ENCODE results near the gene IQCE.

Gene IQCE

DNA sequence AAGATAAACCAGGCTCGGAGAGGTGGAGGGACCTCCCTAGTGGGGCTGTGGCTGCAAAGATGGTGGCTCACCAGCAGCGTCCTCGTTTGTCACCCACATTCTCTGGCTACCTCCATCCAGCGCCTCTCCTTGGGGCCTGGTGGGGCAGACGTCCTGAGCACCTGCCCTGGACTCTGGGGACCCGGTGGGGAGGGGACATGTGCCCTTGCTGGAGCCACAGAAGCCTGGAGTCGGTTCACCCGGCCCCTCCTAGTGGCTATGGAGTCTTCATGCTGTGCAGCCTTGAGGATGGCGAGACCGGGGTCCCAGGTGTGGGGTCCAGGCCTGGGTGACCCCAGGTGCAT is 87.5 kb downstream of the IQCE start:
- DNase-seq (ENCODE audit: low read depth in 2 of 2) = no peak

DNA sequence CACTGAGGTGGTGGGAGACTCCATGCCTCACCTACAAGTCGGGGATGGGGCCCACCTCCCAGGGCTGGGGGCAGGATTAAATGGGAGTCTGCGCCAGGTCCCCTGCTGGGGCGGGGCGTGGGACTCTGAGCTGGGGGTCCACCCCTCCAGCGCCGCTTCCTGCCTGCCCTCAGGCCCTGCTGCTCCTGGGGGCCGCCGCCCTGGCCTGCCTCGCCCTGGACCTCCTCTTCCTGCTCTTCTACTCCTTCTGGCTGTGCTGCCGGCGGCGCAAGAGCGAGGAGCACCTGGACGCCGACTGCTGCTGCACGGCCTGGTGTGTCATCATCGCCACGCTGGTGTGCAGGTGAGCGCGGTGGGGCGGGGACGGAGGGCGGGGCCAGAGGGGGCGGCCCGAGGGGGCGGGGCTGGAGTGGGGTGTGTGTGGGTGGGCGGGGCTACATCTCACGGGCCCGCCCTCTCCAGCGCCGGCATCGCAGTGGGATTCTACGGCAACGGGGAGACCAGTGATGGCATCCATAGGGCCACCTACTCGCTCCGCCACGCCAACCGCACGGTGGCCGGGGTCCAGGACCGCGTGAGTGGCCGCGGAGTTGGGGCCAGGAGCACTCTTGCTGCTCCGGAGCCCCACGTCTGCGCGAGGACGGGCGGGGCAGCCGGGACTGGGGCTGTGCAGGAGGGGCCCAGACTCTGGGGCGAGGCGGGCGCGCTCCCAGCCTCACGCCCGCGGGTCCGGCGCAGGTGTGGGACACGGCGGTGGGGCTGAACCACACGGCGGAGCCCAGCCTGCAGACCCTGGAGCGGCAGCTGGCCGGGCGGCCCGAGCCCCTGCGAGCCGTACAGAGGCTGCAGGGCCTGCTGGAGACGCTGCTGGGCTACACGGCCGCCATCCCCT is 88.1 kb downstream of the IQCE start:
- DNase-seq (ENCODE audit: low read depth in 2 of 2) = no peak

GRCh38 chr7:2647594-2648172 is 88.9 kb downstream of the IQCE start:
- no peak for DNase-seq (ENCODE audit: low read depth in 2 of 2)

GRCh38 chr7:2649139-2649838 is 90.5 kb downstream of the IQCE start:
- DNase-seq (ENCODE audit: low read depth in 2 of 2) = no peak

GRCh38 chr7:2649991-2650390 is 91.2 kb downstream of the IQCE start:
- DNase-seq (ENCODE audit: low read depth in 2 of 2) = no peak

- DNase-seq (ENCODE audit: low read depth in 2 of 2) = no peak
Measured at GRCh38 chr7:2650451-2650850, 91.7 kb downstream of the IQCE start.

DNA sequence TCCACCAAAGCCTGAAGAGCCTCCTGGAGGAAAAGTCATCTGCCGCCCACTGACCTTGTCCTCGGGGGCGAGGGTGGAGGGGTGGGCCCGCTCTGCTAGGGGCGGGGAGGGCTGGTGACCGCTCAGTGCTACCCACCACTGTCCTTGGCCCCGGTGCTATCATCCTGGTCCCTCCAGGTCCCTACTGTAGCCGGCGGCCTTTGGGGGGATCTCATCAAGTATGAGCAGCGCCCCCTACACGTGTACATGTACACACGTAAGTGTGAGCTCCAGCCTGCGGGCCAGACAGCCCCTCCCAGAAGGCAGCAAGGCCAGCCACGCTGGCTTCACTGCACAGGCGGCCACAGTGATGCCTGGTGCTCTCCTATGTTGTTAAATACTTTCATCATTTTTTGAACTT is 92.6 kb downstream of the IQCE start:
- DNase-seq (ENCODE audit: low read depth in 2 of 2) = no peak

DNA sequence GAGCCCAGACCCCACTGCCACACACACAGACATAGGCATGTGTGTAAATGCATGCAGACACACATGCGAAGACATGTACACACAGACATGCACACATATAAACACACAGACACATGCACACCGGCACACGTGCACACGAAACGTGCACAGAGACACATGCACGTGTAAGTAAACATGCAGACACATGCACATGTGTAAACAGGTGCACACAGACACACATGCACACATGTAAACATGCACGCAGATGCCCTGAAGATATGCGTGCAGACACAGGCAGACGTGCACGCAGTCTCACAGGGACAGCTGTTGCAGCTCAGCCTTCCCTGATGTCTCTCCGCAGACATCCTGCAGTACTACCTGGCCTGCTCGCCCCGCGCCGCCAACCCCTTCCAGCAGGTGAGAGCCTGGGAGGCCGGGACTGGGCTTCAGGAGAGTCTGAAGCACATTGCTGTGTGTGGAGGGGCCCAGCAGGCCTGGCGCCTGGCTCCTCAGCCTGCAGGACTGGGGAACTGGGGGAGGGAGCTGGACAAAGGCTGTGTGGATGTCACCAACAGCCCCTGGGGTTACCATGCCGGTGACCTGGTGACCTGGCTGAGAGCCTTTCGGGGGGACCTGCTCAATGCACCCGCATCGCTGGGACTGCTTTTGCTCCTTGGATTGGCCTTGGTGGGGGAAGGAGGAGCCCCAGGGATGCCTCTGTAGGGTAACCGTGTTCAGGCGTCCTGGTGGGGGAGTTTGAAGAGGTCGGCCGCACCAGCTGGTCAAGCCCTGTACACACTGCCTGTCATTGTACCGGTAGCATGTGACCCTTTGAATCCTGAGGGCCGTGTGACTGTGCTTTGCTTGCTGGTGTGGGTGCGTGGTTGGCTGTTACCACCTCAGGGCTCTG is 93.3 kb downstream of the IQCE start:
- no peak for DNase-seq (ENCODE audit: low read depth in 2 of 2)

DNA sequence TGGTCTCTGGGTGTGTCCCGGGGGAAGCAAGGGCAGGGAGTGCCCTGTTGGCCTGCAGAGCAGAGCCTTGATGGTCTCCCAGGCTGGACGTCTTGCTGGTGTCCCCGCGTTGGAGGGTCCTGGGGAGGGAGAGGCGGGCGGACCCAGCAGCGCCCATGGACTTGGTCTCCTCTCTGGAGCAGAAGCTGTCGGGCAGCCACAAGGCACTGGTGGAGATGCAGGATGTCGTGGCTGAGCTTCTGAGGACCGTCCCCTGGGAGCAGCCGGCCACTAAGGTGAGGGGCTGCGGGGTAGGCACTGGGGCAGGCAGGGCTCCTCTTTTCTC is 93.9 kb downstream of the IQCE start:
- no peak for DNase-seq (ENCODE audit: low read depth in 2 of 2)

DNA sequence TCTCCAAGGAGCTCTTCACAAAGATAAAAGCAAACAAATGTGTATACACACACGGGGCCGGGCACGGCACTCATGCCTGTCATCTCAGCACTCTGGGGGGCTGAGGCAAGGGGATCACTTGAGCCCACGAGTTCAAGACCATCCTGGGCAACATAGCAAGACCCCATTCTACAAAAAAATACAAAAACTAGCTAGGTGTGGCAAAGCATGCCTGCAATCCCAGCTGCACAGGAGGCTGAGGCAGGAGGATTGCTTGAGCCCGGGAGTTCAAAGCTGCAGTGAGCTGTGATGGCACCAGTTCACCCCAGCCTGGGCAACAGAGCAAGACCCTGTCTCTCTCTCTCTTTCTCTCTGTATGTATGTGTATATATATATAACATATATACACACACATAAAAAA is 95.3 kb downstream of the IQCE start:
- no peak for DNase-seq (ENCODE audit: low read depth in 2 of 2)

DNA sequence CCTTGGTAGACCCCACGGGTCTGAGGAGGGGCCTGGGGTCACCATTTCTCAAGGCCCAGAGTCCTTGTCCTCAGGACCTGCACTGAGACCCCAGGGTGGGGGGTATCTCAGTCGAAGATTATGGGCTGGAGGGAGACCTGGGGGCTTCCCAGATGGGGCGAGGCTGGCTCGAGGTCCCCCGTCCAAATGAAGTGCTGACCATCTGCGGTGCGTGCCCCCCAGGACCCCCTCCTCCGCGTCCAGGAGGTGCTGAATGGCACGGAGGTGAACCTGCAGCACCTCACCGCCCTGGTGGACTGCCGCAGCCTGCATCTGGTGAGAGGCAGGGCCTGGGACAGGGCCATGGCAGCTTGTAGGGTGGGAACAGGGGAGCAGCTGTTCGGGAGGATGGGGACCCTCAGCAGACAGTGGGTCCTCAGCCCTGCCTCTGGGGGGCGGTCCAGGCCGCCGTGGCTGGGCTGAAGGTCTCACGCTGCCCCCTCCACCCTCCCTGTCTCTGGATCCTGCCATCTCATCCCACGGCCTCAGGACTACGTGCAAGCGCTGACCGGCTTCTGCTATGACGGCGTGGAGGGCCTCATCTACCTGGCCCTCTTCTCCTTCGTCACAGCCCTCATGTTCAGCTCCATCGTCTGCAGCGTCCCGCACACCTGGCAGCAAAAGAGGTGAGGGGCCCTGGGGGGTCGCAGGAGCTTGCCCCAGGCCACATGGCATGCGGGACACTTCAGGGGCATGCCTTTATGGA is 97.3 kb downstream of the IQCE start:
- no peak for DNase-seq (ENCODE audit: low read depth in 2 of 2)

DNA sequence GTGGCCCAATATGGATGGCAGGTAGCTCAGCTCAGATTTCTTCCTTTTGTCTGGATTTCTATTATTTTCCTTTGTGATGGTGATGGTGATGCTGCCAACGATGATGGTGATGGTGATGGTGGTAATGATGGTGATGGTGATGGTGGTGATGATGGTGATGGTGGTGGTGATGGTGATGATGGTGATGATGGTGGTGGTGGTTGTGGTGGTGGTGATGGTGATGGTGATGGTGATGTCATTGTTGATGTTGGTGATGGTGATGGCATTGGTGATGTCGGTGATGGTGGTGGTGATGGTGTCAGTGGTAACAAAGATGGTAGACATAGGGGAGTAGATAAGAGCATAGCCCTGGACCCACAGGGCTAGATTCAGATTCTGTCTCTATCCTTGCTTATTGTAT is 98.4 kb downstream of the IQCE start:
- DNase-seq (ENCODE audit: low read depth in 2 of 2) = no peak

DNA sequence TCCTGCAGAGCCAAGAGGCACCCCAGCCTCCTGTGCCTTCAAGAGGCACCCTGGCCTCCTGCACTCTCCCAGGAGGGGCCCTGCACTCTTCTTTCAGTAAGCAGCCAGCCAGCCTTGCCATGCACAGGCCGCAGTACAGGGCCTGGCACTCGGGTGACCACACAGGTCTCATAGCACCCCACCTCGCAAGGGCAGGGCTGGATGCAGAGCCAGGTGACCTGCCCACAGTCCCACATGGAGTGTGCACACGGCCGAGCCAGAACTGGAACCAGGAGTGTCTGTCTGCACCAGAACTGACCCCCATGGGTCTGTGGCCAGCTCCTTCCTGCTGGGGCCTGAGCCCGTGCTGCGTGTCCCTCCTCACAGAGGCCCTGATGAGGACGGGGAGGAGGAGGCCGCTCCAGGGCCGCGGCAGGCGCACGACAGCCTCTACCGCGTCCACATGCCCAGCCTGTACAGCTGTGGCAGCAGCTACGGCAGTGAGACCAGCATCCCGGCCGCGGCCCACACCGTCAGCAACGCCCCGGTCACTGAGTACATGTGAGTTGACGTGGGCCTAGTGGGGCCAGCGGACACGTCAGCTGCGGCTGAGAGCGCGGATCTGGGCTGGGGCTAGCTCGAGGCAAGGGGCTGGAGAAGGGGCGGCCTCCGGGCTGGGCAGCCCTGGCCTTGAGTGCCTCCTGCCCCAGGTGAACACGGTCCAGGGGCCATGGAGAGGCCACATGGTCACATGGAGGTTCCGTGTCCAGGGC is 99.3 kb downstream of the IQCE start:
- DNase-seq (ENCODE audit: low read depth in 2 of 2) = no peak

DNA sequence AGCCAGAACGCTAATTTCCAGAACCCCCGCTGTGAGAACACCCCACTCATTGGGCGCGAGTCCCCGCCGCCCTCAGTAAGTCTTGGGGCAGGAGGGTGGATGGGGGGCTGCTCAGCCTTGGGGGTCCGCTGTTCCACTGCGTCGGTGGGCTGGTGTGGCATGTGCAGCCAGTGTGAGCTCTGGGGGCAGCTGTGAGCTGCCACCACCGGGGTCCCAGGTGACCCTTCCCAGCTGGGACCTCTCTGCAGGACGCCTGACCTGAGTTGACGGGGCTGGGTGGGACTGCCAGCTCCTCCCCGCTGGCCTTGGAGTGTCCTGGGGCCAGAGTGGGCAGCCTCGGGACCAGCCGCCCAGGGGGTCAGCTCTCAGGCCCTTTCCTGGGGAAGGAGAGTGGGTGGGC is 100.2 kb downstream of the IQCE start:
- DNase-seq (ENCODE audit: low read depth in 2 of 2) = no peak

- DNase-seq (ENCODE audit: low read depth in 2 of 2) = no peak
Measured at GRCh38 chr7:2659556-2660358, 101.0 kb downstream of the IQCE start.

DNA sequence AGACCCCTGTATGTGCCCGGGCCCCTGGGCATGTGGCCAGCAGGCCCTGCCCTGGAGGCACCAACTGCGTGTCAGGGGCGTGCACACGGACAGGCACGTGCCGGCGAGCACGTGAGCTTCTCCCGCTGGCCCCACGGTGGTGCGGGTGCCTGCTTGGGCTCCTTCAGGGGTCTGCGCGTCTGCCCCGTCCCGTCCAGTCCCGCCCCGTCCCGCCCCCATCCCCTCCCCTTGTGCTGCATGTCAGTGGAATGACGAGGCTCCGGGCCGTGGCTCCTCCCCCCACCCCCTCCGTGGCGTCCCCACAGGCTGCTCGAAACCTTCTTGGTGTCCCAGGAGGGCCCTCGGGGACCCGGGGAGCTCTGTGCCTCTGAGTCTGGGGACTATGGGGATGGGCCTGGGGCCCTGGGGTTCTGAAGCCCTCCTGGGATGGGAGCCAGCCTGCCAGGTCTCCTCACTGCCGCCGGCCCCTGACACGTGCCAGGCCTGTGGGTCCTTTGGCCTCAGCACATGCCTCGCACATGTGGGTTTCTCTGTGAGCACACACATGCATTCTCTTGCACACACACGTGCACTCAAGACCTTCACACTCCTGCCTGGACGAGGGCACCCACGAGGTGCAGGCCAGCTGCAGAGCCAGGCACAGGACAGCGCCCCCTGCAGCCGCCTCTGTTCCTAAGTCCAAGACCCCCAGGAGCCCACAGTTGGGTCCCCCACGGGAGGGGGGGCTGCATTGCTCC is 101.7 kb downstream of the IQCE start:
- DNase-seq (ENCODE audit: low read depth in 2 of 2) = no peak

- no peak for DNase-seq (ENCODE audit: low read depth in 2 of 2)
Measured at GRCh38 chr7:2661096-2661449, 102.3 kb downstream of the IQCE start.

DNA sequence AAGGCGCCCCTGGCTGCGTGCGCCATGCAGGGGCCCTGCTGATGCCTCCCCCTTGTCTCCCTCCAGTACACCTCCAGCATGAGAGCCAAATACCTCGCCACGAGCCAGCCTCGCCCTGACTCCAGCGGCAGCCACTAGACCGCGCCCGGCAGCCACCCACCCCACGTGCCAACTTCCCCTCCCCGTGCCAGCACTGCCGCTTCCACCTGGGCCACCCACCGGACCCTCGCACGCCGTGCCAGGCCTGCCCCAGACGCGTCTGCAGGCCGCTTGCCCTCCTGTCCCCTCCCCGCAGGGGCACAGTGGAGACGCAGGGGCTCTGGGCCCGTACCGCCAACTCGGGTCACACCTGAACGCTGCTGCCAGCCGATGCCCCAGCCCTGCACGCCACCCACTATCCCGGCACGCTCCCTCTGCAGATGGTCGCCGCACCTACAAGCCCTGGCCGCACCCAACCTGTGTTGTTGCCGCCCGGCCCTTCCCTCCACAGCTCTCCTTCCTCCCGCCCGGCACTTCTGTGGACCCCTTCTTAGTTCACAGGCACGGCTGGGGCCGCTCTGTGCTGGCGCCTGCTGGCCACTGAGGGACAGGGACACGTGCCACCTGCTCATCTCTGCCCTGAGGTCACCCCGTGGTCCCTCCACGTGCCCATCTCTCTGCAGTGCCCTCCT is 103.0 kb downstream of the IQCE start:
- DNase-seq (ENCODE audit: low read depth in 2 of 2) = no peak
